Measurements from ENCODE around the gene KRTAP1-3.
"Not testable (repeated sequence)": the region's sequence is repeated elsewhere in the genome, so short reads cannot be mapped to it uniquely, and the experiment has no call there.

KRTAP1-3 gene

DNA sequence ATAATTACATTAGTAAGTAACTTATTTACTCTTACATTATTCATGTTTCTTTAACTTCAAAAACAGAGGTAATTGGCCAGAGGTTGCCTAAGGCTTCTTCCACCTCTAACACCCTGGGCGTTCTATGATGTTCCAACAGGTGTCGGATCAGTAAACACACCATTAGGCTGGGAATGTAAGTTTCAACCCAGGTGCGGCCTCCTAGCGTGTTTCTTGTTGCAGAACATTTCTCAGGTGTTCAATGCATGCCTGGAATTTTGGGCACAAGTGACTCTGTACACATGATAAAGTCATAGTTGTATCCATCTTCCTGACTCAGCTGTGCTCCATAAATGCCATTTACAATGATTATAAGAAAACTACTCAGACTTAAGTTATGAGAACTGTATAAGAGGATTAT lies 19.4 kb upstream of the KRTAP1-3 start:
- no peak for DNase-seq

GRCh38 chr17:41052566-41052965 lies 17.9 kb upstream of the KRTAP1-3 start:
- DNase-seq = no peak

DNA sequence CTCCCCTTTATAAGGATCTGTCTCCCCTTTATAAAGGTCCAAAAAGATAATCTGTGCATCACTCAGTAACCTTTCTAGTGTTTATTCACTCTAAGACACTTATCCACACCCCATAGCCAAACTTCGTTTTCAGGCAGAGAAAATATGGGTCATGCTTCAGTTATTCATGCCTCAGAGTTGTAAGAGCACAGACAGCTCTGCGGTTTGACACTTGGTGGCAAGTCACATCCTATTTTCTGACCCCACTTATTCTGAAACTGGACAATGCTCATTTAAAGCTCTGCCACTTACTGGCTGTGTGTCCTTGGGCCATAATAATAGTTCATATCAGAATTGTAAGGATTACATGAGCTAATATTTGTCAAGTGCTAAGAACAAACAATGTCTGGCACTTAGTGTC lies 14.4 kb upstream of the KRTAP1-3 start:
- DNase-seq = no peak

GRCh38 chr17:41048441-41048840 lies 13.8 kb upstream of the KRTAP1-3 start:
- no peak for DNase-seq

DNA sequence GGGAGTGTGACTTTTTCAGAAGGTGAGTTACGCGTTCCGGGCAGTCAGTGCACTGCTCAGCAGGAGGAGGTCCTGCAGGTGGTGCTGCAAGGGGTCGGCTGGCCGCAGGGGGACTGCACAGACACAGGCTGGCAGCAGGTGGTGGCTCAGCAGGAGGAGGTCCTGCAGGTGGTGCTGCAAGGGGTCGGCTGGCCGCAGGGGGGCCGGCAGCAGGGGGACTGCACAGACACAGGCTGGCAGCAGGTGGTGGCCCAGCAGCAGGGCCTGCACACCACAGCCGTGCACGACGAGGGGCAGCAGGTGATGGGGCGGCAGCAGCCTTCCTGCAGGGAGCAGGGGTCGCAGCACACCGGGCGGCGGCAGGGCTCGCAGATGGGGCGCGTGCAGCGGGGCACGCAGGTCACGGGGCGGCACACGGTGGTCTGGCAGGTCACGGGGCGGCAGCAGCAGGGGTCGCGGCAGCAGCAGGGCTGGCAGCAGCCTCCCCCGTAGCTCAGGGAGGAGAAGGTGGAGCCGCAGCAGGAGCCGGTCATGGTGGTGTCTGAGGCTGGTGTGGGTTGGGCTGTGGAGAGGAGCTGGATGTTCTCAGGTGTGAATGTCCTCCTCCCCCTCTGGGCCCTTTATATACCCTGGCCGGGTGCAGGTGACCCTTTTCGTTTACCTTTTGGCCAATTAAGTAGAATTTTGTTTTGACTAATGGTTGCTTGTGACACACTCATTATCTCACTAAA lies 12.2 kb upstream of the KRTAP1-3 start, which contains the start of gene KRTAP2-1:
KRTAP2-1 (minus strand) TSS at position 582 of the 731 bp plus-strand sequence; CDS start at position 533, 49 bp downstream.
- not testable (repeated sequence) for DNase-seq

- DNase-seq = no peak
Measured at GRCh38 chr17:41042953-41043352, 8.3 kb upstream of the KRTAP1-3 start.

DNA sequence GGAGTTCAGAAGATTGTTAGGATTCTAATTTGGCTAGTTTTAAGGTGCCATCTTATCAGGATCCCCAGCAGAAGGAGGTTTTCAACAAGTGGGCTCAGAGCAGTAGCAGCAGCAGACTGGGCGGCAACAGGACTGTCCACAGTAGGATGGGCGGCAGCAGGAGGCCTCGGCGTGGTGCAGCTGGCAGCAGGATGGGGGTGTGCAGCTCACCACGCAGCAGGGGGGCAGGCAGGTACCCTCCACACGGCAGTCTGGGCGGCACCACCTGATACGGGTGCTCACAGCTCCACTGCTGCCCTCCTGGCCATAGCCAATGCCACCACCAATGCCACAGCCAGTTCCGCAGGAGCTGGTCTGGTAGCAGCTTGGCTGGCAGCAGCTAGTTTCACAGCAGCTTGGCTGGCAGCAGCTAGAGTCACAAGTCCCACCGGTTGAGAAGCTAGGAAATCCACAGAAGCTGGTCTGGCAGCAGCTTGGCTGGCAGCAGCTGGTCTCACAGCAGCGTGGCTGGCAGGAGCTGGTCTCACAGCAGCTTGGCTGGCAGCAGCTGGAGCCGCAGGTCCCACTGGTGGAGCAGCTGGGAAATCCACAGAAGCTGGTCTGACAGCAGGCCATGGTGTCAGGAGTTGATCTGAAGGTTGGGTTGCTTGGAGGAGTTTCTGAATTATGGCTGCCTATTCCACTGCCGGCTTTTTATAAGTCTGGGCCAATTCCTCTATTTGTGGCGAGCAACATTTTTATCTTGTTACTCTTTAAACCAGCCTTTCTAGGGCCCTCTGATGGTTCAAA lies 6.3 kb upstream of the KRTAP1-3 start, which contains the start of gene KRTAP1-1:
KRTAP1-1 (minus strand) TSS at position 668 of the 789 bp plus-strand sequence; CDS start at position 615, 53 bp downstream.
- not testable (repeated sequence) for DNase-seq

DNA sequence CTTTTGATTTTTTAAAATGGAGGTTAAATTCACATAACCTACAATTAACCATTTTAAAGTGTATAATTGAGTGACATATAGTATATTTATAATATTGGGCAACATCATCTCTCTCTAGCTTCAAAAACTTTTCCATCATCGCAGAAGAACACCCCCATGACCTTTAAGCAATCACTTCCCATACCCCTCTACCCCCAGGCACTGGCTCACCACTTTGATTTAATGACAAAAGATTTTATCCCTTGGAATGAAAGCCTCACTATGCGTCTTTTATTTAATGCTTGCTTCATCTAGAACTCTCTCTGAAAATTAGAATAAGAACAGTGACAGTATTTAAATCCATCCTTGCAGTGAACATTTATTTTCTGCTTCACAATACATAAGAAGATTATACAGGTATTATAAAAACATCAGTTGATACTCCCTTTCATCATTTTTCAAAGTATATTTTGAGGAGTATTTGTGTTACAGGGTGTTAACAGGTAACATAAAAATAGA lies 3.2 kb upstream of the KRTAP1-3 start:
- DNase-seq = no peak

DNA sequence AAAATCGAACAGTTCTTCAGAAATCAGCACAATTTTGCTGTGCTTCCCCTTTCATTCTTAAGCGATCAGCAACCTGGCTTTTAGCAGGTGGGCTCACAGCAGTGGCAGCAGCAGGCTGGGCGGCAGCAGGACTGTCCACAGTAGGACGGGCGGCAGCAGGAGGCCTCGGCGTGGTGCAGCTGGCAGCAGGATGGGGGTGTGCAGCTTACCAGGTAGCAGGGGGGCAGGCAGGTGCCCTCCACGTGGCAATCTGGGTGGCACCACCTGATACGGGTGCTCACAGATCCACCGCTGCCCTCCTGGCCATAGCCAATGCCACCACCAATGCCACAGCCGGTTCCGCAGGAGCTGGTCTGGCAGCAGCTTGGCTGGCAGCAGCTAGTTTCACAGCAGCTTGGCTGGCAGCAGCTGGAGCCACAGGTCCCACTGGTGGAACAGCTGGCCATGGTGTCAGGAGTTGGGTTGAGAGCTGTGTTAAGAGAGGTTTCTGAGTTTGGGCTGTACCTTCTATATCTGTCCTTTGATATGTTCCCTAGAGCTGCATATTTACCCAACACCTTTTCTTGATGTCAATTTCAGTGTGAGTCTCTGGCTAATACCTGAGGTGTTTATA lies 4.9 kb downstream of the KRTAP1-3 start, which contains the start of gene KRTAP1-4:
KRTAP1-4 (minus strand) TSS at position 563 of the 613 bp plus-strand sequence; CDS start at position 446, 117 bp downstream.
- DNase-seq = no peak

- no peak for DNase-seq
Measured at GRCh38 chr17:41026715-41027471, 7.8 kb downstream of the KRTAP1-3 start, which contains the start of gene KRTAP1-5. KRTAP1-5 (minus strand) TSS chr17:41027208; CDS start chr17:41027155, 53 bp downstream.

DNA sequence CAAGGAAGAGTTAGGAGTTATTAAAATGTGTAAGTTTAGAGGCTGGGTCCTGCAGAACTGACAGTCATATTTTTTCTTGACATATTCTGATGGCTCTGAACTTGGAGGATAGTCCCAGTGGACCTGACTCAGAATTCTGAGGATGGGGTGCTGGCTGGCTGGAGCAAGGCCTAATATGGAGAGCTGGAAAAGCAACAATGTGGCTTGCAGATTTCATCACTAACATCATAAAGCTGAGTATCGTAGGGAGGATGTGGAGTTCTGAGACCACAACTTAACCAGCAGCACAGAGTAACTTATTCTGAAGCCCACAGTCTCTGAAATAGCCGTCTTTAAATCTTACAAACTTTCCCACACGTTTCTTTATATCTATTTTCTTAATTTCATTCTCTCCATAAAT lies 10.0 kb downstream of the KRTAP1-3 start:
- no peak for DNase-seq

GRCh38 chr17:41020336-41020735 lies 14.3 kb downstream of the KRTAP1-3 start:
- DNase-seq = no peak

- DNase-seq = no peak
Measured at GRCh38 chr17:41019415-41019814, 15.3 kb downstream of the KRTAP1-3 start.

DNA sequence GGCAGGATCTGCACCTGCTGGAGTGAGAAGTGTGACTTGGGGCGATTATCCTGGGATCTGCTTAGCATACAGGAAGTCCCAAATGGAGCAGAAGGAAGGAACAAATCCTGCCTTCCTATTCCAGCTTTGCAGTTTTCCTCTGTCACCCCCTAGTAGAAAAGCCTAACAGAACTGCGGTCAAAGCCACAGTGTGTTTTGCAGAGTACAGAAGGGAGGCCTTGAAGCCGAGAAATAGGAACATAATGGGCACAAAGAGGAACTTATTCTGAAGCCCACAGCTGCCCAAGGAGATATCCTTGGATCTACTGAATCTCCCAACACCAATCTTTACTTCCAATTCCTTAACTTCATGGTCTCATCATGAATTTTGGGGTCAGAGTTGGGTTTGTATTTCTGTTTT lies 16.1 kb downstream of the KRTAP1-3 start:
- DNase-seq = no peak

- DNase-seq = no peak
Measured at GRCh38 chr17:41016578-41017215, 18.0 kb downstream of the KRTAP1-3 start.

DNA sequence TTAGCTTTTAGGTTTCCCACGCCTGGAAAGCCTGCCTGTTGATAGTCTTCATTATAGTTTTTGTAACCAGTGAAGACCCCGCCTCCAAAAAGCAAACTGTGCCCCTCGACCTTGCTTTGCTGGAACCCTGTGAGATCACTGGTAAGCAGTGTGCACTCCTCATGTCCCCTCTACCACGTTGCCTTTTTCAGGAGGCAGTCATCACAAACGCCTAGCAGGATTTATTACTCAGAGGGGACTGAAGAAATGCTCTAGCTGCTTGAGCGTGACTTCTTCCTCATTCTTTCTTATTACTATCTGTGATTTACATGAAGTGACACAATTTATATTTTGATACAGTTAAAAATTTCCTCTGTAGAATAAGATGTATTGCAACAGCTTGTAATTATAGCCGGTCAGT lies 19.2 kb downstream of the KRTAP1-3 start:
- DNase-seq = no peak

DNA sequence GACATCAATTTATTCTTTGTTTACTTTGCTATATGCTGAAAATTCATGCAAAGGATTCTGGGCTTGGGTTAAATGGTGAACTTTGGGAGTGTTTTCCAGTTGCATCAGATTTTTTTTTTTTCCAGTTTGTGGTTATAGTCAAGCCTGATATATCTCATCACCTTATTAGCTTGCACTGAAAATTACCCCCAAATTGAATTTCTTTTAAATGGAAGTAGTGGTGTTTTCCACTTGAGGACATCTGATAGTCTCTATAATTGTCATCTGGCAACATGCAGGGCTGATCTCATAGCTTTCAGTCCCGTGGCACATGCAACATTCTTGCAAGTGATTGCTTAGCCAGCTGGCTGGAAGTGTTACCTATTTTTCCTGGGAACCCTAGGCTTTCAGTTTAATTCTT lies 21.1 kb downstream of the KRTAP1-3 start:
- no peak for DNase-seq

- DNase-seq = no peak
Measured at GRCh38 chr17:41013181-41013580, 21.5 kb downstream of the KRTAP1-3 start.

DNA sequence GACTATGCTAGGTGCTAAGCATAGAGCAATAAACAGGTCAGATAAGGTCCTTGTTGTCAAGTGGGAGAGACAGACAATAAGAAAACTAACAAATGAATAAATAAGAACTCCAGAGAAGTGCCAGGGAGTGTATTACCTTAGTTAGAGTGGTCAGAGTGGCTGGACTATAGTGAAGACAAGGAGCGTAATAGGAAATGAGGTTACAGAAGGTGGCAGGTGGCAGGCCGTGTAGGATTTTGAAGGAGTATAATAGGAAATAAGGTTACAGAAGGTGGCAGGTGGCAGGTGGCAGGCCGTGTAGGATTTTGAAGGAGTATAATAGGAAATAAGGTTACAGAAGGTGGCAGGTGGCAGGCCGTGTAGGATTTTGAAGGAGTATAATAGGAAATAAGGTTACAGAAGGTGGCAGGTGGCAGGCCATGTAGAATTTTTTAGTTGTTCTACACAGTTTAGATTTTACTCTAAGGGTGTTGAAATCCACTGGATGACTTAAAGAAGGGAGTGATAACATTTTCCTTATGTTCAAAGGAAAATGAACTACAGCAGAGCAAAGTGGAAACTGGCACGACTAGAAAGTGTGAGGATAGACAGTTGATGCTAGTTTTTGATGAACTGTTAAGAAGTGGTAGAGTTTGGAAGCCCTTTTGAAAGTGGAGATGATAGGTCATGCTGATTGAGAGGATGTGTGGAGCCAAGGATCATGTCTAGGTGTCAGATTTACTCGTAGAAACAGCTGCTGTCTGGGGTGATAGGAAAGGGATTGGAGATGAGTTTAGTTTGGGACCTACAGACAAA lies 22.2 kb downstream of the KRTAP1-3 start:
- no peak for DNase-seq

- DNase-seq = no peak
Measured at GRCh38 chr17:41010441-41010840, 24.2 kb downstream of the KRTAP1-3 start.

DNA sequence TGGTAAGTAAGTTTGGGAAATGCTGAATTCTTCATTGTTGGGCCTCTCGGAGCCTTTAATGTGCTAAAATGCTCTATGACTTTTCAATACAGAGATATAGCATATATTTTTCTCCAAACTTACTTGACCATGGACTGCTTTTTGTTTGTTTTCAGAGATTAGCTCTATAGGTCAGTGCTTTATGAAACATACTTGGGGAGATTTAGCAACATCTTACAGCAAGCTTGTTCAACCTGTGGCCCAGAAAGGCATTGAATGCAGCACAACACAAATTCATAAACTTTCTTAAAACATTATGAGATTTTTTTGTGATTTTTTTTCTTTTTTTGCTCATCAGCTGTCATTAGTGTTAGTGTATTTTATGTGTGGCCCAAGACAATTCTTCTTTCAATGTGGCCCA lies 24.7 kb downstream of the KRTAP1-3 start:
- no peak for DNase-seq
